Activated naive CD4-positive, alpha-beta T cell treated with anti-CD3 and anti-CD28 coated beads, Interleukin-2, amount 50 U/mL, for 72 hours (primary cell): ENCODE data around the gene B4GALT2. TPM values are rescaled to one million over a fixed set of nuclear protein-coding genes. Genes with fewer than 3 reads are reported as not detected.

Experiments used
- ATAC-seq, 2 donors: fragments of 150-1000 bp; cut with Tn5 transposase; 2 replicates each; pipeline ENCODE4 v1.10.0; 2021; ENCODE audit warnings: mild to moderate bottlenecking in 2 of 2, moderate library complexity in 2 of 2
- DNase-seq, 2 donors: peaks; one replicate each; pipeline ENCODE4 v3.0.0; 2021 to 2022; ENCODE audit warnings: low spot score in 2 of 2
- H3K27ac Mint-ChIP-seq, 2 donors: one replicate each; pipeline ENCODE4 v1.8.0; 2022; ENCODE audit warnings: mild to moderate bottlenecking in 2 of 2, mixed read lengths in 2 of 2
- H3K36me3 Mint-ChIP-seq, 2 donors: one replicate each; pipeline ENCODE4 v1.8.0; 2022; ENCODE audit warnings: mixed read lengths in 2 of 2
- H3K9me3 Mint-ChIP-seq, 2 donors: one replicate each; pipeline ENCODE4 v1.8.0; 2022; ENCODE audit warnings: mixed read lengths in 2 of 2
- total RNA-seq, 2 donors: library from RNA; stranded (reverse); gene quantifications; one replicate each; pipeline ENCODE4 v1.2.3, GENCODE V29; 2022

Gene B4GALT2
- total RNA-seq, 2 donors from 2014 or later, result 11.3 to 24.8 TPM

DNA sequence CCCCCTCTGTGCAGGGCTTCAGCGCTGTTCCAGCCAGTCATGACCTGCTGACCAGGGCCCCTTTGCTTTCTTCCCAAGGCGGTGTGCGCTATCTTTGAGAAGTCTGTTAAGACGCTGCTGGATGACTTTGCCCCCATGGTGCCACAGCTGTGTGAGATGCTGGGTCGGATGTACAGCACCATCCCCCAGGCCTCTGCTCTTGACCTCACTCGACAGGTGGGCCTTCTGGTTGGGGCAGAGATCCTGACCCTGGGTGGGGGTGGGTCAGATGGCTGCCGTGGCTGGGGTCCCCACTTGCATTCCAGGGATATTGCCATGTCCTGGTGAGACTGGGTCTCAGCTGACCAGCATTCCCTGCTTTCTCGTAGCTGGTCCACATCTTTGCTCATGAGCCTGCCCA is 18.2 kb upstream of the B4GALT2 start:
- H3K36me3 Mint-ChIP-seq, result peaks cover 0 to 5% of the 10 kb centered on the region in 2 donors
- H3K9me3 Mint-ChIP-seq, result no peaks in the 10 kb centered on the region
- no peak overlapping the region for H3K27ac Mint-ChIP-seq
- ATAC-seq, result no peak
- DNase-seq, result no peak

- H3K27ac Mint-ChIP-seq, result no peak overlapping the region
- DNase-seq, result no peak
- no peak for ATAC-seq
- H3K9me3 Mint-ChIP-seq, result no peaks in the 10 kb centered on the region
- peaks cover 0 to 5% of the 10 kb centered on the region in 2 donors for H3K36me3 Mint-ChIP-seq
Measured at GRCh38 chr1:43961692-43962091, 17.3 kb upstream of the B4GALT2 start.

GRCh38 chr1:43962324-43962723 is 16.7 kb upstream of the B4GALT2 start:
- Mint-ChIP-seq H3K36me3 (peaks cover 0 to 5% of the 10 kb centered on the region in 2 donors), H3K9me3 (no peaks in the 10 kb centered on the region), H3K27ac (no peak overlapping the region)
- ATAC-seq (no peak), DNase-seq (no peak)

DNA sequence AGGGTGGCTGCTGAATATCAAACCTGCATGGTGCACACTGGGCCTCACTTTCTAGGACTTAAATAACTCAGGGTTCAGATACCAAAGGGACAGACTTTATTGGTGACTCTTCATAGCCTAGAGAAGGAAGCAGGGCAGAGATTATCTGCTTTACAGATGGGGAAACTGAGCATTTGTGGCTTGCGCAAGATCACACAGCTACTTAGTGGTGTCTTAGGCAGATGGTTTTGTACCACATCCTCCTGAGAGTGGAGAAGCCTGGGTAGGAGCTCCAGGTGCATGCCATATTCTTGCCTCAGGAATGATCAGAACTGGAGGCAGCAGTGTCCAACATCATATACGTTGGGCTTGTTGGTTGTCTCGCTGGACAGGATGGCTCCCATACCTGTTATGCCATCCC is 16.0 kb upstream of the B4GALT2 start:
- no peak for DNase-seq
- ATAC-seq, result no peak

DNA sequence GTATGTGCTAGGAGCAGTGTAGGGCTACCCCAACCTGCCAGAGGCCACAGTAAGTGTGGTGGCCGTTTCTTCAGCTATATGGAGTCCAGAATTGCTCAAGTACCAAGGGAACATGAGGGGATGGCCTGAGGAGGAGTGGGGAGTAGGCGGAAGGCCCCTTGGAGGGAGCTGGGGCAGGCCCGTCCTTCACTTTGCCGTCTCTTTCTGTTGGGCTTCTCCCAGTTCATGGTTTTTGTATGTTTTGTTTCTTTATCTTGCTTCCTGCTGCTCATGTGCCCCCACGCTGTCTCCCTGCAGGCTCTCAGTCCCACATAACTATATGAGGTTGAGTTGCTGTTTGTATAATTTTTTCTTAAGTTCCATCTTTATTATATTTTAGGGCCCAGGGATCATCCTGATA is 15.1 kb upstream of the B4GALT2 start:
- H3K36me3 Mint-ChIP-seq, result peaks cover 0 to 5% of the 10 kb centered on the region in 2 donors
- DNase-seq (no peak), ATAC-seq (no peak)
- no peak overlapping the region for H3K27ac Mint-ChIP-seq
- no peaks in the 10 kb centered on the region for H3K9me3 Mint-ChIP-seq

More for the DNA sequence above, 16.0 kb upstream of the B4GALT2 start:
- Mint-ChIP-seq H3K9me3 (no peaks in the 10 kb centered on the region), H3K36me3 (peaks cover 0 to 5% of the 10 kb centered on the region in 2 donors), H3K27ac (no peak overlapping the region)

- Mint-ChIP-seq H3K36me3 (peaks cover 0 to 11% of the 10 kb centered on the region in 2 donors), H3K9me3 (no peaks in the 10 kb centered on the region), H3K27ac (no peak overlapping the region)
- DNase-seq, result no peak
- no peak for ATAC-seq
Measured at GRCh38 chr1:43965316-43965715, 13.7 kb upstream of the B4GALT2 start.

GRCh38 chr1:43968348-43968948 is 10.6 kb upstream of the B4GALT2 start:
- DNase-seq (no peak), ATAC-seq (no peak)
- Mint-ChIP-seq H3K27ac (no peak overlapping the region), H3K9me3 (no peaks in the 10 kb centered on the region), H3K36me3 (peaks cover 4 to 11% of the 10 kb centered on the region in 2 donors)

- ATAC-seq (no peak), DNase-seq (no peak)
- Mint-ChIP-seq H3K27ac (peak overlapping the region in 1 of 2 donors; percentile 88), H3K9me3 (no peaks in the 10 kb centered on the region), H3K36me3 (peaks cover 6 to 16% of the 10 kb centered on the region in 2 donors)
Measured at GRCh38 chr1:43969416-43969745, 9.6 kb upstream of the B4GALT2 start.

- Mint-ChIP-seq H3K36me3 (peaks cover 6 to 16% of the 10 kb centered on the region in 2 donors), H3K9me3 (no peaks in the 10 kb centered on the region), H3K27ac (peak within 1 kb of the TSS; percentile 88 to 91)
- ATAC-seq (peak; percentile 91 to 95), DNase-seq (peak; percentile 88 to 92)
Measured at GRCh38 chr1:43969746-43970466, 9.1 kb upstream of the B4GALT2 start, which contains the start of gene DPH2. DPH2 (plus strand) TSS chr1:43970010; CDS start chr1:43970176, 166 bp downstream.

- H3K36me3 Mint-ChIP-seq, result peaks cover 6 to 18% of the 10 kb centered on the region in 2 donors
- no peaks in the 10 kb centered on the region for H3K9me3 Mint-ChIP-seq
- DNase-seq (no peak), ATAC-seq (no peak)
- H3K27ac Mint-ChIP-seq, result peak overlapping the region; percentile 88 to 91
Measured at GRCh38 chr1:43970502-43970901, 8.5 kb upstream of the B4GALT2 start.

- DNase-seq (no peak), ATAC-seq (no peak)
- Mint-ChIP-seq H3K27ac (peak overlapping the region; percentile 88 to 91), H3K9me3 (no peaks in the 10 kb centered on the region), H3K36me3 (peaks cover 6 to 22% of the 10 kb centered on the region in 2 donors)
Measured at GRCh38 chr1:43970911-43971310, 8.1 kb upstream of the B4GALT2 start.

- ATAC-seq (no peak), DNase-seq (no peak)
- peaks cover 11 to 27% of the 10 kb centered on the region in 2 donors for H3K36me3 Mint-ChIP-seq
- H3K9me3 Mint-ChIP-seq, result no peaks in the 10 kb centered on the region
- peak overlapping the region in 1 of 2 donors; percentile 88 for H3K27ac Mint-ChIP-seq
Measured at GRCh38 chr1:43971336-43971980, 7.6 kb upstream of the B4GALT2 start.

DNA sequence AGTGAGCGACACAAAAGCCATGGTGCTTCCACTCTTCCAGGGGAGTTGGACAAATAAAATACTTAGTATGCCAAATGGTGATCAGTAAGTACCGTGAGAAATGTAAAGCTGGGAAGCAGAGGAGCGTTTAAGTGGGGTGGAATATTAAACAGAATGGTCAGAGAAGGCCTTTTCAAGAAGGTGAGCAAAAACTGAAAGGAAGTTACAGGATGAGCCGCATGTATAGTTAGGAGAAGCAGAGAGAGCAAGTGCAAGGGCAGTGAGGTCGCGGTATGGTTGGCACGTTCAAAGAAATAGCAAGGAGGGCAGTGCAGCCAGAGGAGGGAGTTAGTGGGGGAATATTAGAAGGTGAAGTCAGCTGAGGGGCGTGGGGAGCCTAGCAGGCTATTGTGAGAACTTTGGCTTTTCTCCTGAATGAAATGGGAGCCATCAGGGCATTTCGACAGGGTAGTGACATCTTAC is 5.0 kb upstream of the B4GALT2 start:
- H3K36me3 Mint-ChIP-seq, result peaks cover 29 to 45% of the 10 kb centered on the region in 2 donors
- no peak for DNase-seq
- H3K9me3 Mint-ChIP-seq, result no peaks in the 10 kb centered on the region
- no peak for ATAC-seq
- peak overlapping the region; percentile 91 for H3K27ac Mint-ChIP-seq

- H3K36me3 Mint-ChIP-seq, result peaks cover 29 to 45% of the 10 kb centered on the region in 2 donors
- H3K9me3 Mint-ChIP-seq, result no peaks in the 10 kb centered on the region
- ATAC-seq, result peak; percentile 78 to 84
- peak within 1 kb of the TSS; percentile 91 for H3K27ac Mint-ChIP-seq
- peak; percentile 94 to 95 for DNase-seq
Measured at GRCh38 chr1:43974443-43975248, 4.4 kb upstream of the B4GALT2 start, which contains the start of gene ATP6V0B. ATP6V0B (plus strand) TSS chr1:43974960; CDS start chr1:43975041, 81 bp downstream.

GRCh38 chr1:43975249-43975961 is 3.6 kb upstream of the B4GALT2 start:
- peak overlapping the region; percentile 65 to 91 for H3K27ac Mint-ChIP-seq
- ATAC-seq (peak; percentile 2 to 6), DNase-seq (no peak)
- peaks cover 29 to 39% of the 10 kb centered on the region in 2 donors for H3K36me3 Mint-ChIP-seq
- H3K9me3 Mint-ChIP-seq, result no peaks in the 10 kb centered on the region

DNA sequence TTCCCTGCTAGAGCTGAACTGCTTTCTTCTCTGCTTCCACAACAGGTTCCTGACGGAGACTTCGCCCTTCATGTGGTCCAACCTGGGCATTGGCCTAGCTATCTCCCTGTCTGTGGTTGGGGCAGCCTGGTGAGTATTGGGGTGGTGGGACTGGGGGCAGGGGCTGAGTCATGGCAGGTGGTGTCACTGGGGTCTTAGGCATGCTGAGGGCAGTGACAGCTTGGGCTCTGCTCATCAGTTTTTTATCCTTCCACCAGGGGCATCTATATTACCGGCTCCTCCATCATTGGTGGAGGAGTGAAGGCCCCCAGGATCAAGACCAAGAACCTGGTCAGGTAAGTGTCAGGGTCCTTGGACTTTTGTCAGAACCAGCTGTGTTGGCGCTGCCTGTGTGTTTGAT is 3.0 kb upstream of the B4GALT2 start:
- no peak for ATAC-seq
- H3K36me3 Mint-ChIP-seq, result peaks cover 29 to 43% of the 10 kb centered on the region in 2 donors
- no peak for DNase-seq
- peak overlapping the region; percentile 65 to 91 for H3K27ac Mint-ChIP-seq
- no peaks in the 10 kb centered on the region for H3K9me3 Mint-ChIP-seq
